Stimulated activated CD4-positive, alpha-beta T cell treated with anti-CD3 and anti-CD28 coated beads, Interleukin-2, amount 100 ng/mL, for 4 hours (primary cell): Measurements from ENCODE around the gene CLPSL1.

ENCODE experiments used
- DNase-seq: peaks from one replicate; pipeline ENCODE4 v3.0.0-alpha.2; 2020; ENCODE audit warnings: low read depth

CLPSL1 gene

DNA sequence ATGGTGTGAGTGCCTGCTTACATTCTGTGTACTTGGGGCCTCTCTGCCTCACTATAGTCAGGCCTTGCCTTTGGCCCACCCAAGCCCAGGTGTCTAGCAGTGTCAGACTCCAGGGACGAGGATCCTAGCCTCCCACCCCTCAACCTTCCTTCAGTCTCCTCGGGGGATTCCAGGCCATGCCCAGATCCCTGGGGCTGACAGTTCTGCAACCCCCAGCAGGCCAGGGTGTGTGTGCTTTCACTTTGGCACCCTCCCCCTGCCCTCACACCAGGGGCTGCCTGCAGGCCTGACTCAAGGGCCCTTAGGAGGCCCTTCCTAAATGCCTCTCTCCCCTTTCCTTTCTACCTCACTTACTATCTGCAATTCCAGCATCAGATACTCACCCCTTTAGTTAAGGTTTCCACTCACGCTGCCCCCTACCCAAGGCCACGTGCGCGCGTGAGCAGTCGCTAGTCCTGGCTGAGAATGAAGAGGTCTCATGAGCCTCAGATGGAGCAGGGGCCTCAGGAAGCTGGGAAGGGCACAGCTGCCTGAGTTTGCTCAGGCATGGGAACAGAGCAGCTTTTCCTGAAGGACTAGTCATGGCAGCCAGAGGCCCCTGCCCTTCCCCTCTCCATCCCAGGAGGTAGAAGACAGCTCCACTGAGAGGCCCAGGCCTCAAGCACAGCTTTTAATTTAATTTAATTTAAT, 17.2 kb downstream of the CLPSL1 start:
- no peak for DNase-seq

DNA sequence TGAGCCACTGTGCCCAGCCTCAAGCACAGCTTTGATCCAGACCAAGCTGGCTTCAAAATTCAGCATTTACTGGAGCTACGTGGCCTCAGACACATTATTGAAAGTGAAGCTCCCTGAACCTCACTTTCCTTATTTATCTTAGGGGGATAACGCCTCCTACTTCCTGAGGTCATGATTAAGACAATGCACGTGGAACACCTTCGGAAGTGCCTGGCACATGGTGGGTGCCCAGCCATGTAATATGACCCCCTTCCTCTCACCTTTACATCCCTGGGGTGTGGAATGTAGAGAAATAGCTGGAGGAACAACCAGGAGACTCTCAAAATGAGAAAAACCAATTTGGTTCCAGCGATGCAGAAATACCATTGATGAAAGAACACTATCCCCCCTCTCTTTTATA, 17.9 kb downstream of the CLPSL1 start:
- DNase-seq, result no peak

DNA sequence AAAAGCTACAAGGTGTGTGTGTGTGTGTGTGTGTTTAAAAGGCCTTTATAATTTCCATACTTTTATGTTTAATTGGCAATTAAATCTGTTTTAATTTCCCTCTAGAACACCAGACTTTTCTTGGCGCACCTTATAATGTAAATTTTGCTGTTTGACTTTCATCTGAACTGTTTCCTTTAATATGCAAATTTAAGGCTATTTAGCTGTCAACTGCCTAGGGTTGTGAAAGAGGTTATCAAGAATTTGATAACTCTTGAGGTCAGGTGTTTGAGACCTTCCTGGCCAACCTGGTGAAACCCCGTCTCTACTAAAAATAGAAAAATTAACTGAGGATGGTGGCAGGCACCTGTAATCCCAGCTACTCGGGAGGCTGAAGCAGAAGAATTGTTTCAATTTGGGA, 20.3 kb downstream of the CLPSL1 start:
- DNase-seq, result no peak

DNA sequence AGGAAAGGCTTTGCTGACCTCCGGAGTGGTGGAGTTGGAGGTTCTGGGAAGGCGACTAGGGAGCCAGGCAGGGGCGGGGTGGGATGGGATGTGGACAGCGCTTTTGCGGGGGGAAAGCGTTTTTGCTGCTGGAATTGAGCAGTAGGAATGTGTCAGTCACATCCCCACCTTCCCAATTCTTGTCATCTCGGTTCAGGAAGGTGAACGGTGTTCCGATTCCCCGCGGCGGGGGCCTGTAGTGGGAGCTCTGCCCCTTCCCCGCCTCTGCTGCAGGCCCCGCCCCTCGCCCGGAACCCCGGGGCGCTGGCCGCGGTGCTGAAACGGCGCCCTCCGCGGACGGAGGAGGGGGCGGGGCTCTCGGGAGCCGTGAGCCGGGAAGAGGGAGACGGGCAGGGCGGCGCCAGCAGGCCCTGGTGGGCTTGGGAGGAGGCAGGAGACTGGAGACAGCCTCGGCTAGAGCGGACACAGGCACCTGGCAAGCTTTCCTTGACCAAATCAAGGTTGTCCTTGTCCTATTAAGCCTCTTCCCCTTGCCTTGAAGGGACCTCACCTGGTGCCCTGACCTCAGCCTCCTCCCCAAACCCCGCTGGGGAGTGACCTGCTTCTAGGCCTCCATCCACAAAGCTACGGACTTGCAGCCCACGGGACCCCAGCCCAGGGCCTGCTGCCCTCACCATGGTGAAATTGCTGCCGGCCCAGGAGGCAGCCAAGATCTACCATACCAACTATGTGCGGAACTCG, 24.3 kb downstream of the CLPSL1 start, which contains the start of gene LHFPL5:
Gene LHFPL5 (plus strand): TSS at position 357 of the 741 bp plus-strand sequence. CDS start 319 bp downstream, at position 676.
- no peak for DNase-seq

DNA sequence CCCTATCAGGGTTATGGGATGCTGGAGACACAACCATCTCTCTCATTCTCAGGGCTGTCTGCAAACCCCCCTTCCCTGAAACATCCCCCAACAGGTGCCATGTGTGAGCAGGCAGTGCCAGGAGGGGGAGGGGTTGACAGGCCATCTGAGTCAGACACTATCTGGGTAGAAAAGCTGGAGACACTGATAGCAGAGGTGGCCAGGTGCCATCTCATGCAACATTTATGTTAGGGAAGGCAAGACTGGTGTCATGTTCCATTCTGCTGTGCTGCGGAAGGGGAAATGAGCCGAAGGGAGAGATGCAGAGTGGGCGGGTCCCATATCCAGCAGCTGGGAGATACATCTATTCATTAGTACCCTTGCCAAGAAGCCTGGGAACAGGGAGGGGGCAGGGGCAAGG, 27.9 kb downstream of the CLPSL1 start:
- no peak for DNase-seq

DNA sequence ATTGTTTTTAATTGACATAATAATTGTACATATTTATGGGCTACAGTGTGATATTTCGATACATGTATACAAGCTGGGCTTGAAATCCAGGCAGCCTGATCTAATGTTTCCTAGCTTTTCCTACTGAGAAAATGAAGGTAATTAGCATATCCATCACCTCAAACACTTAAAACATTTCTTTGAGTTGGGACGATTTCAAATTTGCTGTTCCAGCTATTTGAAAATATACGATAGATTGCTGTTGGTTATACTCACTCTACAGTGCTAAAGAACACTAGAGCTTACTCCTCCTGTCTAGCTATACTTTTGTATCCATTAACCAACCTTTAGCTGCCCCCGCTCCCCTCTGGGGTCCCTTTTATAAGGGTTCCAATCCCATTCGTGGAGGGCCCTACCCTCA, 29.0 kb downstream of the CLPSL1 start:
- no peak for DNase-seq

DNA sequence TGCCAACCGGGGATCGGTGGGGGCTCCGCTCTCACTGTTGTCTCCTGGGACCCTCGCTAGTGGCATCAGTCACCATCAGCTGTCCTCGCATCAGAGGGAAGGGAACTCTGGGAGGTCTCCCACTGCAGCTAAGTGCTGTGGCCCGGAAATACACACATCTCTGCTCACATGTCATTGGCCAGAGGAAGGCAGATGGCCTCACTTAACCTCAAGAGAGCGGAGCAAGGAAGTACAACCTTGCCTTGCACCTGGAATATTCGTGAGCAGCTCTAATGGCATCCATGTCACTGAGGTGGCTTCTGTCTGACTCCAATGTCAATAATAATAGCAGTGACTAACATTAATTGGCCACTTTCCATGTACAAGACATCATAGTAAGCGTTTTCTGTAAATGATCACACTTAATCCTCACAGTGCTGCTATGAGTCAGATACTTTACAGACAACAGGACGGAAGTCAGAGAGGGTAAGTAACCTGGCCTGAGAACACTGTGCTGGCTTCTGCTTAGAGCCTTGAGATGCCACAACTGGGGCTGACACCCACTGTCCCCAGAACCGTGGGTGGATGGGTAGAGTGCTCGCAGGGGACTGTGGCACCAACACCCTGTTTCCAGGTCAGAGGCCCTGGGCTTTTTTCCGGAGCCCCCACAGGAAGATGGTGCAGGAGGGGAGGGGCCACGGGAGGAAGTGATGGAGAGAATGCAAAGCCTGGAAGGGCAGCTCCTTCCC, 30.3 kb downstream of the CLPSL1 start:
- no peak for DNase-seq

DNA sequence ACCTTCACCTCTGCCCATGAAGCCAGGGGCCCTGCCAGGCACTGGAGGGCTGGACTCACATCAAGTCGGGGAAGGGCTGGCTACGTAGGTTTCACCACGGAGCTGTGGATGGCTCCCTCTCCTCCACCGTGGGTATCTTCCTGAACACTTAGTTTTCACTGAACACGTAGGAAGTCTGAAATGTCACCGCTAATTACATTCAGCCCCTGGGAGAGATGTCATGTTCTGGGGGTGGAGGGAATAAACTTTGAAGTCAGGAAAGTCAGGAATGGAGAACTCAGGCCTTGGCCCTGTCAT, 30.8 kb downstream of the CLPSL1 start:
- no peak for DNase-seq

DNA sequence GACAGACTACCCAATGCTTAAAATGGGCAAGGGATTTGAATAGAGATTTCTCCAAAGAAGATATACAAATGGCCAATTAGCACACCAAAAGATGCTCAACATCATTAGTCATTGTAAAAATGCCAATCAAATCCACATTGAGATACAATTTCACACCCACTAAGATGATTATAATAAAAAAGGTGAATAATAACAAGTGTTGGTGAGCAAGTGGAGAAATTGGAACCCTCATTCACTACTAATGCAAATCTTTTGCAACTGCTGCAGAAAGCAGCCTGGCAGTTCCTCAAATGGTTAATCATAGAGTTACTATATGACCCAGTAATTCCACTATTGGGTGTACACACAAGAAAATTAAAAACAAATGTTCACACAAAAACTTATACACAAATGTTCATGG, 36.7 kb downstream of the CLPSL1 start:
- DNase-seq, result no peak

DNA sequence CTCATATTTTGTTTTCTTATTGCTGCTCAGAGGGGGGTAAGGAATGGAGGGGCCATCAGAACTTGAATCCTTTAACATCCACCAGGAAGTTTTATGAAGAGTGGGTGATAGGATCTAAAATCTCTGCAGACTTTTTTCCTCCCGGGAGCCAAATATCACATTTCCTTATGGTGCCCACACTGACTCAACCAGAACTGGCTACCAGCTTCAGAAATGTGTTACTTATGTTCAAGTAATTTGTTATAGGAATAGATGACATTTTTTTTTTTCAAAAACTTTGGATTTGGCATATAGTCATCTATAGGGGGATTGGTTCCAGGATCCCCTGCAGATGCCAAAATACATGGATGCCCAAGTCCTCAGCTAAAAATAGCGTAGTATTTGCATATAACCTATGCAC, 42.8 kb downstream of the CLPSL1 start:
- DNase-seq, result no peak

DNA sequence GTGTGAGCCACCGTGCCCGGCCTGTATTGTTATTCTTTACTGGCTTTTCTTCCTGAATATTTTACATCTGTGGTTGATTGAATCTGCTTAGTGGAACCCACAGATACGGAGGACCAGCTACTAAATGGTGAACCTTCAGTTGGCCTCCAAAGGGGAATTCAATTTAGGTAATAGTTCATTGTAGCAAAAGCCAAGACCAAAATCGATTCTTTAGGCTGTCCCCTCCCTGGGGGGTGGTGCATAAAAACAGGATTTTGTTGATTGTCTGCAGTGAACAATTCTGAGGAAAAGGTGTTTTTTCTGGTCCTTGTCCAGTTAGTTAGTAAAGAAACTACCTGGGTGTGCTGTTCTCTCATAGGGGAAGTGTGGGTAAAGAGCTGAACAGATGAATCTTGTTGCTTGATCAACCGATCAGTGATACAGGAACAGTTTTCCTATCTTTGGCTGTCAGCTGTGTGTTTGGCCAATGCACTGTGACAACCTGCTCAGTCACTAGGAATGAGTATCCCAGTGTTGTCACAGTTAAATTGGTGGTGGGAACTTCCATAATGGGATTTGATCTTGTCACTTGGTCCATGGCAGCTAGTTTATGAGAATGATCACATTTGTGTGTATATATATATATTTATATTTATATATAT, 43.9 kb downstream of the CLPSL1 start:
- DNase-seq, result no peak

DNA sequence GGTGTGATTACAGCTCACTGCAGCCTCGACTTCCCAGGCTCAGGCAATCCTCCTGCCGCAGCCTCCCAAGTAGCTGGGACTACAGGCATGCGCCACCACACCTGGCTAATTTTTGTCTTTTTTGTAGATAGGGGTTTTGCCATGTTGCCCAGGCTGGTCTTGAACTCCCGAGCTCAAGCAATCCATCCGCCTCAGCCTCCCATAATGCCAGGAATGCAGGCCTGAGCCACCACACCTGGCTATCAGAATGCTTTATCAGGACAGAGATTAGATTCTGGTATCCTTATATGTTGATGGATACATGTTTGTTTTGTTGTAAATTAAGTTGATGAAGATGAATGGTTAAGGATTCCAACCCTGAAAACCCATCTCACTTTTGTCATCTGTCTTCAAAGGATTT, 48.5 kb downstream of the CLPSL1 start:
- no peak for DNase-seq

DNA sequence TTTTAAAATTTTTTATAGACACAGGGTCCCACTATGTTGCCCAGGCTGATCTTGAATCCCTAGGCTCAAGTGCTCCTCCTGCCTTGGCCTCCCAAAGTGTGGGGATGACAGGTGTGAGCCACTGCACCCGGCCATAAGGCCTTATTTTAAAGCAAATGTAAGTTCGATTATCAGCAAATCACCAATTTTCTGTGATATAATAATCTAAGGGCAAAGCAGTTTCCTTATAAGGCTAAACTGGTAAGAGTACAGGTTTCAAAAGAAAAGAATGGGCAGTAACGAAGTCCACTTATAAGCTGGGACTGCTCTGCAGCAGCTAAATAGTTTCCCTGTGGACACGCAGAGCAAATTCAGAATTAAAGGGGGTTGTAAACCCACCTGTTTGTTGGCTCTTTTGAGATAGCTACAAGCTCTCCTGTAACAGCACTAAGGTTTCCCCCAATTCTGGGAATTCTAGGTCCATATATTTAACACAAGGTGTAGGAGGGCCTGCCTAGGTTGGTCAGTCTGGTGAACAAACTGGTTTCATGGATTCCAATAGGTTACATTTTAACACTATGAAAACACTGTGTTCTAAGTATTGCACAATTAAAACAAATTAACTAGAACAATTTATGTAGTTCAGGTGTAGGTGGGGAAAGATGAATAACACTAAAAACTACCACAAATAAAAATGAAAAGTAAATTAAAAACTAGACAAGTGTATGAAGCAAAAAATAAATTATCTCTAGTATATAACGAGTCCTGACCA, 50.6 kb downstream of the CLPSL1 start:
- no peak for DNase-seq

DNA sequence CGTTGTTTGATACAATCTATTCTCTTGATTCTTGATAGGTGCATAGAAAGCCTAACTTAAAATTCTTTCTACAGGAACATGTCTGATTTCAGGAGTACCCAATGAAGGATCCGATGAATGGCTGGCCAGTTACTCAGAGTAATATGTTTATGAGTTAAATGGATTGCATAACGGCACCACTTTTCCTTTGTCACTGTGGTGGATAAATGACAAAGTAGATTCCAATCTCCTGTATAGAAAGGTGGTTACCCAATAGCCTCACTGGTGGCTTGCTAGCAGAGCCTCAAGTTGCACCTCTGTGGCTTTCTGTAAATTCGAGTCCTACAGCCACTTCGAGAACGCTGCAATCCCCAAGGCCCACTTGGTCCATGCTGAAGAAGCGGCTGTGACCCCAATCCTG, 52.7 kb downstream of the CLPSL1 start:
- no peak for DNase-seq
